ENCODE results near the gene TMEM259. TPM values are rescaled to one million over a fixed set of nuclear protein-coding genes. Genes with fewer than 3 reads are reported as not detected.

Gene TMEM259
- total and polyA plus RNA-seq, 2 donors (not counting 1 experiment from before 2014, with no cell fraction given): 373 to 607 TPM

DNA sequence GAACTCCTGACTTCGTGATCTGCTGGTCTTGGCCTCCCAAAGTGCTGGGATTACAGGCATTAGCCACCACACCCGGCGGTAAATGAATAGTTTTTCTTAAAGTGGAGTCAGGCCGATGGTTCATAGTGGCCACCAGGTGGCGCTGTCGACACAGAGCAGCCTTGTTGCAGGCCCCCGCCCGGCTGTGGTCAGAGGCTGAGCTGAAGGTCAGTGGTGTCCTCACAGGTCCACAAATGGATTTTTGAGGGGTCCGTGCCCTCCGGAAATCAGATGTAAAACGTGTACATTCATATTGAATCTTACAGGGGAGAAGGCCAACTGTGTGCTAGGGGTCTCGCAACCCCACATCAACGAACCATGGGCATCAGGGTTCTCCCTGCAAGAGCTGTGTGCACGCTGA lies 50.2 kb downstream of the TMEM259 start:
- H3K27me3 ChIP-seq (replicated peaks in 1 of 4; ENCODE audit: control extremely low read depth in 1 of 4, control insufficient read depth in 3 of 4, insufficient read depth in 4 of 4, low read length in 3 of 4): no peaks in the 10 kb centered on the region
- H3K27ac ChIP-seq (ENCODE audit: low read length in 2 of 2): no peak overlapping the region
- no peak overlapping the region for H3K4me2 ChIP-seq (replicated peaks; ENCODE audit: low read depth, low read length, poor library complexity, severe bottlenecking)
- intact Hi-C loops (cut with micrococcal nuclease): no loop called here
- peaks cover 6 to 43% of the 10 kb centered on the region in 2 experiments for H3K36me3 ChIP-seq (replicated peaks in 1 of 2; ENCODE audit: control extremely low read depth in 1 of 2, control insufficient read depth in 1 of 2, extremely low read depth in 1 of 2, insufficient read depth in 2 of 2, low read length in 1 of 2)
- H3K9me3 ChIP-seq (ENCODE audit: control extremely low read depth in 1 of 3, control insufficient read depth in 2 of 3, insufficient read depth in 1 of 3, low read length in 2 of 3): peaks cover 0 to 29% (median 6%) of the 10 kb centered on the region in 3 donors
- Mint-ChIP-seq H3K9me3 (ENCODE audit: insufficient read depth) (peaks cover 4% of the 10 kb centered on the region), H3K4me3 (no peak overlapping the region), H3K4me1 (no peaks in the 10 kb centered on the region), H3K27me3 (no peaks in the 10 kb centered on the region), H3K27ac (peak overlapping the region; percentile 29)
- H3K4me1 ChIP-seq (ENCODE audit: control insufficient read depth in 2 of 2, insufficient read depth in 2 of 2, low read length in 2 of 2): no peaks in the 10 kb centered on the region
- no peak overlapping the region for H2AFZ ChIP-seq (ENCODE audit: insufficient read depth, low read depth, low read length, poor library complexity, severe bottlenecking)
- 95% methylated on average over 14 of the region's 14 CpGs for WGBS (ENCODE audit: insufficient coverage)
- H3K4me3 ChIP-seq (ENCODE audit: control extremely low read depth in 1 of 5, extremely low read depth in 1 of 5, insufficient read depth in 1 of 5, low read depth in 2 of 5, low read length in 4 of 5): no peak overlapping the region
- ChIA-PET CTCF (interaction anchor here (1.0 to 1.7 kb wide), 2 partner anchors 11 to 14 kb away, joined by 3 to 5 read pairs; partner anchors contain the start of gene WDR18), POLR2A (interaction anchor here (0.6 kb wide), 1 partner anchor 24 kb away, joined by 4 read pairs; no protein-coding TSS in a partner anchor)
- no peaks in the 10 kb centered on the region for H4K20me1 ChIP-seq (ENCODE audit: control insufficient read depth, insufficient read depth, low read length, poor library complexity, severe bottlenecking)
- H3K79me2 ChIP-seq (ENCODE audit: control insufficient read depth, insufficient read depth, low read length): no peaks in the 10 kb centered on the region
- no peak overlapping the region for H3K9ac ChIP-seq (ENCODE audit: low read length)
- TF ChIP-seq, protein P1, sequence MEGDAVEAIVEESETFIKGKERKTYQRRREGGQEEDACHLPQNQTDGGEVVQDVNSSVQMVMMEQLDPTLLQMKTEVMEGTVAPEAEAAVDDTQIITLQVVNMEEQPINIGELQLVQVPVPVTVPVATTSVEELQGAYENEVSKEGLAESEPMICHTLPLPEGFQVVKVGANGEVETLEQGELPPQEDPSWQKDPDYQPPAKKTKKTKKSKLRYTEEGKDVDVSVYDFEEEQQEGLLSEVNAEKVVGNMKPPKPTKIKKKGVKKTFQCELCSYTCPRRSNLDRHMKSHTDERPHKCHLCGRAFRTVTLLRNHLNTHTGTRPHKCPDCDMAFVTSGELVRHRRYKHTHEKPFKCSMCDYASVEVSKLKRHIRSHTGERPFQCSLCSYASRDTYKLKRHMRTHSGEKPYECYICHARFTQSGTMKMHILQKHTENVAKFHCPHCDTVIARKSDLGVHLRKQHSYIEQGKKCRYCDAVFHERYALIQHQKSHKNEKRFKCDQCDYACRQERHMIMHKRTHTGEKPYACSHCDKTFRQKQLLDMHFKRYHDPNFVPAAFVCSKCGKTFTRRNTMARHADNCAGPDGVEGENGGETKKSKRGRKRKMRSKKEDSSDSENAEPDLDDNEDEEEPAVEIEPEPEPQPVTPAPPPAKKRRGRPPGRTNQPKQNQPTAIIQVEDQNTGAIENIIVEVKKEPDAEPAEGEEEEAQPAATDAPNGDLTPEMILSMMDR (IDR thresholded peaks at IDR 0.05): peak; percentile 73
- TF ChIP-seq EZH2 (IDR thresholded peaks at IDR 0.05; ENCODE audit: borderline replicate concordance, insufficient read depth, low read depth, low read length, poor library complexity, severe bottlenecking): no peak
- no peak for ATAC-seq (ENCODE audit: low read depth)
- DNase-seq: no peak

- H3K9me3 Mint-ChIP-seq (ENCODE audit: insufficient read depth): peaks cover 4% of the 10 kb centered on the region
- no peaks in the 10 kb centered on the region for H3K79me2 ChIP-seq (ENCODE audit: control insufficient read depth, insufficient read depth, low read length)
- DNase-seq (no peak), ATAC-seq (ENCODE audit: low read depth) (no peak)
- H3K27ac Mint-ChIP-seq: no peak overlapping the region
- 98% methylated on average over 17 of the region's 17 CpGs for WGBS (ENCODE audit: insufficient coverage)
- H3K9me3 ChIP-seq (ENCODE audit: control extremely low read depth in 1 of 3, control insufficient read depth in 2 of 3, insufficient read depth in 1 of 3, low read length in 2 of 3): peaks cover 0 to 32% (median 6%) of the 10 kb centered on the region in 3 donors
- TF ChIP-seq EZH2 (IDR thresholded peaks at IDR 0.05; ENCODE audit: borderline replicate concordance, insufficient read depth, low read depth, low read length, poor library complexity, severe bottlenecking): no peak
- TF ChIP-seq, protein P1 (IDR thresholded peaks at IDR 0.05): no peak
- H3K4me1 Mint-ChIP-seq: peaks cover 2% of the 10 kb centered on the region
- H3K27me3 Mint-ChIP-seq: no peaks in the 10 kb centered on the region
- H2AFZ ChIP-seq (ENCODE audit: insufficient read depth, low read depth, low read length, poor library complexity, severe bottlenecking): no peak overlapping the region
- no peak overlapping the region for H3K4me3 Mint-ChIP-seq
- H4K20me1 ChIP-seq (ENCODE audit: control insufficient read depth, insufficient read depth, low read length, poor library complexity, severe bottlenecking): peaks cover 4% of the 10 kb centered on the region
- H3K4me2 ChIP-seq (replicated peaks; ENCODE audit: low read depth, low read length, poor library complexity, severe bottlenecking): no peak overlapping the region
- ChIA-PET POLR2A (interaction anchor here (0.8 kb wide), 1 partner anchor 15 kb away, joined by 4 read pairs; no protein-coding TSS in a partner anchor), CTCF (interaction anchor here (0.7 to 2.2 kb wide), 2 partner anchors 18 to 71 kb away, joined by 5 to 6 read pairs; partner anchors contain the start of gene WDR18)
- H3K4me3 ChIP-seq (ENCODE audit: control extremely low read depth in 1 of 5, extremely low read depth in 1 of 5, insufficient read depth in 1 of 5, low read depth in 2 of 5, low read length in 4 of 5): no peak overlapping the region
- peaks cover 6 to 62% of the 10 kb centered on the region in 2 experiments for H3K36me3 ChIP-seq (replicated peaks in 1 of 2; ENCODE audit: control extremely low read depth in 1 of 2, control insufficient read depth in 1 of 2, extremely low read depth in 1 of 2, insufficient read depth in 2 of 2, low read length in 1 of 2)
- intact Hi-C loops (cut with micrococcal nuclease): no loop called here
- H3K27ac ChIP-seq (ENCODE audit: low read length in 2 of 2): no peak overlapping the region
- H3K27me3 ChIP-seq (replicated peaks in 1 of 4; ENCODE audit: control extremely low read depth in 1 of 4, control insufficient read depth in 3 of 4, insufficient read depth in 4 of 4, low read length in 3 of 4): no peaks in the 10 kb centered on the region
- H3K4me1 ChIP-seq (ENCODE audit: control insufficient read depth in 2 of 2, insufficient read depth in 2 of 2, low read length in 2 of 2): no peaks in the 10 kb centered on the region
- H3K9ac ChIP-seq (ENCODE audit: low read length): no peak overlapping the region
Measured at GRCh38 chr19:966485-967088, 54.3 kb downstream of the TMEM259 start.
